ENCODE measurements around the gene WAPL.

- TF ChIP-seq CTCF (conservative IDR thresholded peaks at IDR 0.05; ENCODE audit: low read length) (no peak), EZH2phosphoT487 (IDR thresholded peaks at IDR 0.05; ENCODE audit: borderline replicate concordance, low read depth, low read length) (no peak)
Measured at GRCh38 chr10:86438091-86438749, 83.4 kb downstream of the WAPL start.
